ENCODE data around the gene PDILT.
"Not testable (repeated sequence)": the region's sequence is repeated elsewhere in the genome, so short reads cannot be mapped to it uniquely, and the experiment has no call there.

The PDILT gene

GRCh38 chr16:20404637-20405036 is at the start of gene PDILT:
Gene PDILT, minus strand, starts transcription at chr16:20404737. Its CDS starts 5,437 bp downstream, at chr16:20399300.
- no peak for DNase-seq

DNA sequence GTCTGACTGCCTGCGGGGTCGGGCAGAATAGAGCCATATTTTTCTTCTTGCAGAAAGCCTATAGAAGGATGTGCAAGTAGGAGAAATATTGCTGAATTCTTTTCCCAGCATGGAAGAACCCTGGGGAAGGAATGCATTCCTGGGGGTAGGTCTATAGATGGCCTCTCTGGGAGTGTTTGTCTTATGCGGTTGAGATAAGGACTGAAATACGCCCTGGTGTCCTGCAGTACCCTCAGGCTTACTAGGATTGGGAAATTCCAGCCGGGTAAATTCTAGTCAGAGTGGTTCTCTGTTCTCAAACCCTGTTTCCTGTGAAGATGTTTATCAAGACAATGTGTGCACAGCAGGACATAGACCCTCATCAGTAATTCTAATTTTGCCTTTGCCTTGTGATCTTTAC is 49.1 kb upstream of the PDILT start:
- DNase-seq, result not testable (repeated sequence)

DNA sequence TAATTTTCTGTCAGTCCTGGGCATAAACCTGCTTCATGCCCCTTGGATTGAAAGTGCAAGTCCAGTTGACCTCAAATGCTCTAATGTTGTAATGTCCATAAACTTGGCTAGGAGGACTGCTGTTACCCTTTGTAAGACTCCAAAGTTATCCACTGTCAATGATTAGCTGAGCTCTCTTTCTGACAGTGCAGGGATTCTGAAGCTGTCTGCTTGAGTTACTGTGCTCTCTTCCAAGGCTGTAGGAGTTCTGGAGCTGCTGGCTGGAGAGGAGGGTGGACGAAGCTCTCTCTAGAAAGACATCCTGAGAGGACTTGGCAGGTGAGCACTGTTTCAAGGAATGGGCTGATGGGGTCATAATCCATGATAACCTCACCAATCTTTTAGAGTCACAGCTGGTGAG is 46.8 kb upstream of the PDILT start, which contains the start of gene ACSM2A:
ACSM2A (plus strand) TSS at position 158 of the 400 bp plus-strand sequence. CDS start 8,594 bp downstream, outside the sequence.
- DNase-seq, result not testable (repeated sequence)

- DNase-seq, result not testable (repeated sequence)
Observed at GRCh38 chr16:20446652-20447393, 42.3 kb upstream of the PDILT start.

DNA sequence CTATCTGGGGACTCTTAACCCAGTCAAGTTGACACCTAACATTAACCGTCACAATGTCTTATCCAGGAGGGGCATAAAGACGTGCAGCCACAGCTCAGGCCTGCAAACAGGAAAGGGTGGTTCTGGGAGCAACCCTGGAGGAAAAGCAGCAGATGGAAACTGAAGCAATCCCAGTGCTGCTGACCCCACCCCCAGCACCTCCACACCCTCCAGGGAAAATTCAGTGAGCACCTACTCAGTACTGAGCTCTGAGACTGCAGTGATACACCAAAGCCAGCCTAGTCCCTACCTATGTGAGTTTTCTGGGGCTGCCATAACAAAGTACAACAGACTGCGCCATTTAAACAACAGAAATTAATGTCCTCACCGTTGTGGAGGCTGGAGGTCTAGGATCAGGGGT is 37.3 kb upstream of the PDILT start:
- not testable (repeated sequence) for DNase-seq

DNA sequence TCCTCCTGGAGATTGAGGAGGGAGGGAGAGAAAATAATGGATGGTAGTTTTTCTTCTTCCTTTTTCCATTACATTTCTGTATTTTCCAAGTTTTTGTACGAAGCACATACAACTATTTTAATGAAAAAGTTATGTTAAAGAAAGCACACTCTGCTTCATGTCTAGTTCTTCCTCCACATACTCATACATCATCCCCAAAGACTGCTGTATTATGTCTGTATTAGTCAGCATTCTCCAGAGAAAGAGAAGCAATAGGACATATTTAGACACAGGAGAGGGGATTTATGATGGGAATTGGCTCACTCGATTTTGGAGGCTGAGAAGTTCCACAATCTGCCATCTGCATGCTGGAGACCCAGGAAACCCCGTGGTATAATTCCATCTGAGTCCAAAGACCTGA is 36.7 kb upstream of the PDILT start:
- DNase-seq, result no peak

- not testable (repeated sequence) for DNase-seq
Observed at GRCh38 chr16:20440731-20441130, 36.2 kb upstream of the PDILT start.

DNA sequence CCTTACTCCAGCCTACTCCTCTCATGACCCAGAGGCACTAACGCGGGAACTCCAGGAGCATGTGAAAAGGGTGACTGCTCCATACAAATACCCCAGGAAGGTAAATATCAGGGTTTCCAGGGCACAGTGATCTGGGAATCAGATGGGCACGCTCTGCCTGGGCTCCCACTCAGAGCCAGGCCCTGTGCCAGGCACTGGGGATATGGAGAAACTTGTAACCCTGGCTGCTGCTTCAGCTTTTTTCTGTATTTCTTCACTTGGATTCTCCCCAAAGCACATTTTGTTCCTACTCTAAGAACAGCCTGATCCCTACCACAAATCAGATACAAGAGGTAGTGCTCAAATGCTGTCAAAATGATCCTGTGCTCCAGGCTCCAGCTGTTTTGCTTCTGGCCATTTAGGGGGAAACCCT is 35.3 kb upstream of the PDILT start:
- not testable (repeated sequence) for DNase-seq

DNA sequence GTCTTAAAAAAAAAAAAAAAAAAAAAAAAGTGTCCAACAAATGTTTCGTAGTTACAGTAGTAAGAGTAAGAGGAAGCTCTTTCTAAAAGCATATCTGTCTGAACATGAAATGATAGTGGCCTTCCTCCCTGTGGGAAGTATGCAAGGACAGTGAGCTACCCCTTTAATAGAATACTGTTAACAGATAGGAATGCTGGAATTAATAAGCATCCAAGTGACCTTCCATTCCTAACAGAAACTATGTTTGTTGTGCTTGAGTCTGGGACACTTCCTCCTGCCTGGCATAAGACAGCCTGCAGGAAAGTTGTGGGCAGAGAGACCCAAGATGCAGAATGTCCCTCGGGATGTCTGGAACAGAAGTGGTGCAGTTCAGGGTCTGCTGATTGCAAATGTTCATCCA is 34.4 kb upstream of the PDILT start:
- DNase-seq, result not testable (repeated sequence)

GRCh38 chr16:20430948-20431347 is 26.4 kb upstream of the PDILT start:
- DNase-seq, result no peak

DNA sequence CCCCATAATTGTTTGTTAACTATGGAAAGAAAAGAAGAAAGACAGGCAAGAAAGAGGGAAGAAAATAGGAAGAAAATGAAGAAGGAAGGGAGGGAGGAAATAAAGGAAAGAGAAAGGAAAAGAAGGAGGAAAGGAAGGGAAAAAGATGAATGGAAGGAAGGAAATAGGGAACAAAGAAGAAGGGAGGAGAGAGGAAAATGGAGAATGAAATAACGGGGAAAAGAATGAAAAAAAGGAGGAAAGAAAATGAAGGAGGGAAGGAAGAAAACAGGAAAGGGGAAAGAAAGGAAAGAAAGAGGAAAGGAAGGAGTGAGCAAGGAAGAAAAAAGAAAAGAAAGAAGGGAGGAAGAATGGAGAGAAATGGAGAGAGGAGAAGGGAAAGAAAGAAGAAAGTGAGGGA is 25.9 kb upstream of the PDILT start:
- DNase-seq, result not testable (repeated sequence)

DNA sequence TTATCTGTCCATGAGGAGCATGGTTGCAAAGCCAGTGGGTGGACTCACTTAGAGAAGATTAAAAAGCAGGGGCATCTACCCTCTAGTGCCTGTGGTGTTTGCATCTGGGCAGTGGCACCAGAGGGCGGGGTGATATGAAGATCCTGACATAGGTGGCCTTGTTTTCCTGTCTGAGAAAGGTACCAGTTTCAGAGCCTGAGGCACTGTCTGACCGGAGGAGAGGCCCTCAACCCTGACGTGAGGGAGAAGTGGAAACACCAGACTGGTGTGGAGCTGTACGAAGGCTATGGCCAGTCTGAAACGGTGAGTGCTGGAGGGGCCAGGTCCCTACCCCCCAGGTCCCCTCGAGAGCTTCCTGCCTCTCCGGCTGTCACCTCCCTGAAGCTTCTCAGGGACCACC is 25.0 kb upstream of the PDILT start:
- not testable (repeated sequence) for DNase-seq

GRCh38 chr16:20427401-20427797 is 22.9 kb upstream of the PDILT start:
- DNase-seq, result not testable (repeated sequence)

DNA sequence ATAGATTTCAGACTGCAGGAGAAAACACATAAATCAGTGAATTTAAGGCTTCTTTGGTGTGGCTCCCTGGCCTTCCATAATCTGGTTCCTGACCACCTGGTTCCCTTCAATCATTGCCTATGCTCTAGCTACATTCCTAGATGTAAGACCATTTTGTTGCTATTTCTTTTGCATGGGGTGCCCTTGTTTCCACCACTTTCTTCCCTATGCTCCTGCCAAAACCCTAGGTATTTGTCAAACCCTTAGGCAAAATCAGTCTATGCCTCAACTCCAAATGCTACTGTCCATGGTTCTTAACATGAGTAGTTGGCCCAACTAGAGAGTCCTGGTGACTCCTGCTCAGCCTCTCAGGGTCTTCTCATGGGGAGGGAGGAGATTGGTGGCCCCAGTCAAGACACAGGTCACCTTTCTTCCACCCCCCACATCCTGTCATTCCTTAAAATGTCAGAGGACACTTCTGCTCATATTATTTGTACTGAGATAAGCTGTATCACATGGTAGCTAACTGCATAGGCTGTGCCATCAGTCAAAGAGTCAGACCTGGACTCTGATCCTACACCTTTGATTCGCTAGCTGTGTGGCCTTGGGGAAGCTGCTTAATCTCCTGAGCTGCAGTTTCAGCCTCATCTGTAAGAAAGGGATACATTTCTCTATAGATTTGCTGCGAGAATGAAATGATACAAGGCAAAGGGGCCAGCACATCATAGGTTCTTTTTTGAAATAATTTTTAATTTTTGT is 19.8 kb upstream of the PDILT start:
- DNase-seq, result no peak

DNA sequence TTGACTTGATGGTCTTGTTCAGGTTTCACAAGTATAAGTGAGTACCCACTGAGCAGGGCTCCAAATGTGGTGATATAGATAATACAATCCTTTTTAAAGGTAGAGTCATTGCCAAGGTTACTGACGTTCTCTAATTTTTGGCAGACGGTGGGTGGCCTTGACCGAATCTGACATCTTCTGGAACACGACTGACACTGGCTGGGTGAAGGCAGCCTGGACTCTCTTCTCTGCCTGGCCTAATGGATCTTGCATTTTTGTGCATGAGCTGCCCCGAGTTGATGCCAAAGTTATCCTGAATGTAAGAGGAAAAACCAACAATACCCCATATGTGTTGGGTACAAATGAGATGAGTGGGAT is 19.2 kb upstream of the PDILT start:
- DNase-seq, result not testable (repeated sequence)

DNA sequence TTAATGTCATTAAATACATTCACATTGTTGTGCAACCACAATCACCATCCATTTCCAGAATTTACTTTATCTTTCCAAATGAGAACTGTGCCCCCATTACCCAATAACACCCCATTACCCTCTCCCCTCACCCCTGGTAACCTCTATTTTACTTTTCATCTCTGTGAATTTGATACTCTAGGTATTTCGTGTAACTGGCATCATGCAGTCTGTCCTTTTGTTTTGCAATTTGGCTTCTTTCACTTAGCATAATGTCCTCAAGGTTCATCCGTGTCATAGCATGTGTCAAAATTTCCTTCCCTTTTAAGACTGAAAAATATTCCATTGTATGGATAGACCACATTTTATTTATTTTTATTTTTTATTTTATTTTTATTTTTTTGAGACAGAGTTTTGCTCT is 17.2 kb upstream of the PDILT start:
- DNase-seq, result not testable (repeated sequence)

DNA sequence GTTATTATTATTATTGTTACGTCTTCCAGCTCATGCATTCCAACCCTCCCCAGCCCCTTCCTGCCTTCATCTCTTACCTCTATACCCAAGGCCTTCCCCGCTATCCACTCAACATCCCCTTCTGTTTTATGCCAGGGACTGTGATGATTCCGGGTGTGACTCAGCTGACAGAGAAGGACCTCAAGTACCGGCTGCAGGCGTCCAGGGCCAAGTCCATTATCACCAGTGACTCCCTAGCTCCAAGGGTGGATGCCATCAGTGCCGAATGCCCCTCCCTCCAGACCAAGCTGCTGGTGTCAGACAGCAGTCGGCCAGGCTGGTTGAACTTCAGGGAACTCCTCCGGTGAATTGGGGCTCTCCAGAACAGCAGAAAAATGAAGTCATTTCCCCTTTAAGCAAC is 14.6 kb upstream of the PDILT start:
- DNase-seq, result not testable (repeated sequence)

DNA sequence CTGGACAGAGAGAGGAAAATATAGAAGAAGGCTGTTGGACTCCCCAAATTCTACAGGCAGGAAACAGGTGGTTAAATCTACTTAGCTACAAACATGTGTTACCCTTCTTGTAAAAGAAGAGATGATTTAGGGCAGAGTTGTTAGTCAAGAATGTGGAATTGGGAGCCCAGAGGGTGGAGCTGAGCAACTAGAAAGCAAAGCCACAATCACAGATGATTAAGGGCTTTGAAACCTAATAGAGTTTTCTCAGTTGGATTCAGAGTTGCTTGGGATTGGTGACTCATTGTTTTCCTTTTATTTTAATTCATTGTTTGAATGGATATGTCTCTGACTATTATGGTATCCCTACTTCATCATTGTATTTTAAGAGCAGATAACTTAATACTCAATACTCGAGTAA is 11.0 kb upstream of the PDILT start:
- DNase-seq, result no peak

- no peak for DNase-seq
Observed at GRCh38 chr16:20411055-20411454, 6.5 kb upstream of the PDILT start.

GRCh38 chr16:20410121-20410723 is 5.7 kb upstream of the PDILT start:
- no peak for DNase-seq

DNA sequence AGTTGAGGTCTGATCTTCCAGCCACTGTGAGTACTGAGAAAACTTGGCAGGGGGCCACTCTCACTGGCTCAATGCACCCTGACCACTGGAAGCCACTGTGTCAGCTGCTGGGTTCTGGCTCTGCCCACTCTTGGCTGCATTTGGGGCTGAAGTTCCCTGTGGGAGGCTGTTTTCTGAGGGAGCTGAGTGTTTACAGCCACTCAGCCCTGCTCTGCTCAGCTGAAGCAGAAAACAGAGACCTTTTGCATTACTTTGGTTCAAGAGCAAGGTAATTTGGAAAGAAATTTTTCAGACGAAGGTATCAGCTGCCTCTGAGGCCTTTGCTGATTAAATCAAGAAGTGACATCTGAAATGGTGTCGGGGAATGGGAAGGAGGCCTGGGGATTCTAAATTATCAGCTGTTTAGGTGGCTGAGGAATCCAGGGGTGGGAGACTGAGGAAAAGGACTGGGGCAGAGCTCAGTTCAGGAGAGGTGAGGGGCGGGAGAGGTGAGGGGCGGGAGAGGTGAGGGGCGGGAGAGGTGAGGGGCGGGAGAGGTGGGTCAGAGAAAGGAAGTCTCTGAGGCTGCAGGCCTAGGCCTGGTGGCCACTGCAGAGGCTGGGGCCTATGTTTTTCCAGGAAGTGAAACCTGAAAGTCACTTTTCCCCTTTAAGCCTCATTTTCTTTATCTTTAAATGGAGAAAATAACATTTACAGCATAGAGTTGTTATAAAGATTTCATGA is 5.0 kb upstream of the PDILT start, which contains the start of gene ACSM5:
ACSM5 (plus strand) TSS at position 137 of the 723 bp plus-strand sequence. CDS start 1,951 bp downstream, outside the sequence.
- DNase-seq, result no peak

DNA sequence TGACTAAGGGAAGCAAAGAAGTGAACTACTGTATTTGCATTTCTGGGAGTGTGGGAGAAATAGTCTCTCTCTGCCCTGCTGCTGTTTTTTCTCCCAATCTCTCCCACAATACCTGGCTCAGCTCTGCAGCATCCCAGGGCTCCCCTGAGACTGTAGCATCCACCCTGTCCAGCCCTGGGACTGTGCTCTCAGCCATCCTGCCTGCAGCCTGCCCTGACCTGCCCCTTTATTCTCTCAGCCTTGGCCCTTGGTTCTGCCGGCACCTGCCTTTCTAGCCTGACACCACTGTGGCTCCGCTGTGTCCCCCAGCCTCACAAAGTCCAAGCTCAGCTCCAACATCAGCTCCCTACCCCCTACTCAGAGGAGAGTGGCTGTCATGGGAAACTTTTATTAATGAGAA is 1.9 kb downstream of the PDILT start:
- DNase-seq, result no peak

GRCh38 chr16:20401475-20402016 is 3.0 kb downstream of the PDILT start:
- DNase-seq, result no peak

Measured in activated T-cell treated with anti-CD3 and anti-CD28 coated beads for 4 hours (primary cell).